C4-2B (cell line): ENCODE results near the gene MTMR3.

Experiments used
- CTCF ChIP-seq: fragments of 450-650 bp; conservative IDR thresholded peaks from 2 replicates; pipeline ENCODE4 v1.5.1; 2017; ENCODE audit warnings: mild to moderate bottlenecking
- ZFX ChIP-seq: fragments of 450-650 bp; IDR thresholded peaks from 2 replicates; pipeline ENCODE4 v1.6.1; 2017

GRCh38 chr22:30016596-30016995, 133.6 kb downstream of the MTMR3 start:
- TF ChIP-seq CTCF (no peak), ZFX (no peak)
